GM18870 (cell line): ENCODE results near the gene TFF2.

Experiments used
- ATAC-seq: cut with Tn5 transposase; IDR thresholded peaks from one replicate; pipeline ENCODE4 v1.9.1; 2021; ENCODE audit warnings: moderate library complexity; ENCODE audit not compliant: unreplicated experiment

The TFF2 gene

GRCh38 chr21:42366292-42367010 is 15.7 kb upstream of the TFF2 start, which contains the start of gene TFF1:
Gene TFF1 (minus strand): TSS chr21:42366535. CDS start chr21:42366495, 40 bp downstream.
- ATAC-seq = no peak

GRCh38 chr21:42365770-42366169 is 15.0 kb upstream of the TFF2 start:
- ATAC-seq = no peak

GRCh38 chr21:42364304-42364865 is 13.6 kb upstream of the TFF2 start:
- ATAC-seq = no peak

GRCh38 chr21:42363312-42363711 is 12.5 kb upstream of the TFF2 start:
- no peak for ATAC-seq

- no peak for ATAC-seq
Observed at GRCh38 chr21:42362700-42363099, 11.9 kb upstream of the TFF2 start.

- ATAC-seq = no peak
Observed at GRCh38 chr21:42362198-42362597, 11.4 kb upstream of the TFF2 start.

GRCh38 chr21:42361286-42361685 is 10.5 kb upstream of the TFF2 start:
- ATAC-seq = no peak

- ATAC-seq = no peak
Observed at GRCh38 chr21:42360317-42360716, 9.5 kb upstream of the TFF2 start.

GRCh38 chr21:42358937-42359336 is 8.1 kb upstream of the TFF2 start:
- no peak for ATAC-seq

- no peak for ATAC-seq
Observed at GRCh38 chr21:42358261-42358660, 7.5 kb upstream of the TFF2 start.

- no peak for ATAC-seq
Observed at GRCh38 chr21:42357307-42357706, 6.5 kb upstream of the TFF2 start.

- ATAC-seq = no peak
Observed at GRCh38 chr21:42356650-42357049, 5.9 kb upstream of the TFF2 start.

GRCh38 chr21:42356046-42356445 is 5.3 kb upstream of the TFF2 start:
- no peak for ATAC-seq

- no peak for ATAC-seq
Observed at GRCh38 chr21:42353623-42354022, 2.8 kb upstream of the TFF2 start.

- ATAC-seq = no peak
Observed at GRCh38 chr21:42352441-42353095, 1.8 kb upstream of the TFF2 start.

- ATAC-seq = no peak
Observed at GRCh38 chr21:42351626-42352440, 1.0 kb upstream of the TFF2 start.

GRCh38 chr21:42350318-42350910 is 380 bp downstream of the TFF2 start:
- no peak for ATAC-seq

GRCh38 chr21:42349420-42350317 is 1.1 kb downstream of the TFF2 start:
- ATAC-seq = no peak

- ATAC-seq = no peak
Observed at GRCh38 chr21:42348762-42349161, 2.0 kb downstream of the TFF2 start.
